Measurements from ENCODE around the gene DUS1L.
A peak's percentile ranks its signal among the peaks of the same experiment; 100 is the strongest.

The DUS1L gene

GRCh38 chr17:82100502-82101298 lies 35.1 kb upstream of the DUS1L start:
- H3K27ac ChIP-seq (ENCODE audit: low read depth, low read length) = peak overlapping the region; percentile 92
- peak overlapping the region; percentile 98 for H3K4me2 ChIP-seq (ENCODE audit: low read length)
- H4K20me1 ChIP-seq (ENCODE audit: control insufficient read depth, insufficient read depth, low read depth, low read length) = peaks cover 15% of the 10 kb centered on the region
- H3F3A ChIP-seq (ENCODE audit: control insufficient read depth, insufficient read depth) = peaks cover 9% of the 10 kb centered on the region
- TF ChIP-seq EZH2phosphoT487 (IDR thresholded peaks at IDR 0.05; ENCODE audit: borderline replicate concordance, low read length) (no peak), CTCF (IDR thresholded peaks at IDR 0.05; ENCODE audit: low read depth, low read length, poor library complexity, severe bottlenecking) (no peak)
- no peaks in the 10 kb centered on the region for H3K9me2 ChIP-seq (replicated peaks; ENCODE audit: control insufficient read depth, low read length)
- H3K4me1 ChIP-seq (ENCODE audit: control insufficient read depth, low read length) = peaks cover 51% of the 10 kb centered on the region
- peaks cover 44% of the 10 kb centered on the region for H3K79me2 ChIP-seq (ENCODE audit: control insufficient read depth, low read length)
- no peaks in the 10 kb centered on the region for H3K27me3 ChIP-seq (ENCODE audit: control insufficient read depth, low read length)
- peak overlapping the region; percentile 92 for H3K4me3 ChIP-seq (ENCODE audit: low read length)
- H3K36me3 ChIP-seq (ENCODE audit: control insufficient read depth, low read length) = peaks cover 47% of the 10 kb centered on the region
- H3K9me3 ChIP-seq (ENCODE audit: control insufficient read depth, insufficient read depth, low read length) = no peaks in the 10 kb centered on the region

GRCh38 chr17:82098939-82099763 lies 33.5 kb upstream of the DUS1L start:
- Histone ChIP-seq H3K27ac (ENCODE audit: low read depth, low read length) (peak overlapping the region; percentile 92), H3K4me2 (ENCODE audit: low read length) (peak overlapping the region; percentile 98), H3F3A (ENCODE audit: control insufficient read depth, insufficient read depth) (peaks cover 9% of the 10 kb centered on the region; the same call in 1 of the 2 replicates), H3K4me1 (ENCODE audit: control insufficient read depth, low read length) (peaks cover 46% of the 10 kb centered on the region), H3K79me2 (ENCODE audit: control insufficient read depth, low read length) (peaks cover 56% of the 10 kb centered on the region), H3K27me3 (ENCODE audit: control insufficient read depth, low read length) (no peaks in the 10 kb centered on the region), H3K4me3 (ENCODE audit: low read length) (peak overlapping the region; percentile 92), H4K20me1 (ENCODE audit: control insufficient read depth, insufficient read depth, low read depth, low read length) (peaks cover 20% of the 10 kb centered on the region), H3K36me3 (ENCODE audit: control insufficient read depth, low read length) (peaks cover 59% of the 10 kb centered on the region), H3K9me2 (replicated peaks; ENCODE audit: control insufficient read depth, low read length) (no peaks in the 10 kb centered on the region), H3K9me3 (ENCODE audit: control insufficient read depth, insufficient read depth, low read length) (no peaks in the 10 kb centered on the region)
- TF ChIP-seq CTCF (IDR thresholded peaks at IDR 0.05; ENCODE audit: low read depth, low read length, poor library complexity, severe bottlenecking) (no peak), EZH2phosphoT487 (IDR thresholded peaks at IDR 0.05; ENCODE audit: borderline replicate concordance, low read length) (no peak)

GRCh38 chr17:82098169-82098938 lies 32.8 kb upstream of the DUS1L start, which contains the start of gene FASN:
TSS of gene FASN (minus strand) at chr17:82098236. CDS start at chr17:82096445, 1,791 bp downstream.
- Histone ChIP-seq H3K79me2 (ENCODE audit: control insufficient read depth, low read length) (peaks cover 62% of the 10 kb centered on the region), H4K20me1 (ENCODE audit: control insufficient read depth, insufficient read depth, low read depth, low read length) (peaks cover 20% of the 10 kb centered on the region), H3K4me3 (ENCODE audit: low read length) (peak within 1 kb of the TSS; percentile 98), H3K9me3 (ENCODE audit: control insufficient read depth, insufficient read depth, low read length) (no peaks in the 10 kb centered on the region), H3K4me1 (ENCODE audit: control insufficient read depth, low read length) (peaks cover 46% of the 10 kb centered on the region), H3K4me2 (ENCODE audit: low read length) (peak within 1 kb of the TSS; percentile 99), H3K27ac (ENCODE audit: low read depth, low read length) (peak within 1 kb of the TSS; percentile 92), H3K9me2 (replicated peaks; ENCODE audit: control insufficient read depth, low read length) (no peaks in the 10 kb centered on the region), H3F3A (ENCODE audit: control insufficient read depth, insufficient read depth) (peaks cover 9% of the 10 kb centered on the region; the same call in 1 of the 2 replicates), H3K27me3 (ENCODE audit: control insufficient read depth, low read length) (no peaks in the 10 kb centered on the region), H3K36me3 (ENCODE audit: control insufficient read depth, low read length) (peaks cover 65% of the 10 kb centered on the region)
- TF ChIP-seq EZH2phosphoT487 (IDR thresholded peaks at IDR 0.05; ENCODE audit: borderline replicate concordance, low read length) = no peak
- TF ChIP-seq CTCF (IDR thresholded peaks at IDR 0.05; ENCODE audit: low read depth, low read length, poor library complexity, severe bottlenecking) = peak; percentile 33

Data from DOHH2 (cell line).